KG1 (cell line): Measurements from ENCODE around the gene RRP36.

Experiments used
- DNase-seq: peaks from one replicate; lab custom pipeline; 2025; lab: John Stamatoyannopoulos, UW

RRP36 gene

GRCh38 chr6:43007126-43007525 is 14.3 kb upstream of the RRP36 start:
- no peak for DNase-seq

- DNase-seq = no peak
Measured at GRCh38 chr6:43009124-43009523, 12.3 kb upstream of the RRP36 start.

GRCh38 chr6:43011207-43011606 is 10.2 kb upstream of the RRP36 start:
- no peak for DNase-seq

GRCh38 chr6:43012364-43012763 is 9.1 kb upstream of the RRP36 start:
- DNase-seq = no peak

DNA sequence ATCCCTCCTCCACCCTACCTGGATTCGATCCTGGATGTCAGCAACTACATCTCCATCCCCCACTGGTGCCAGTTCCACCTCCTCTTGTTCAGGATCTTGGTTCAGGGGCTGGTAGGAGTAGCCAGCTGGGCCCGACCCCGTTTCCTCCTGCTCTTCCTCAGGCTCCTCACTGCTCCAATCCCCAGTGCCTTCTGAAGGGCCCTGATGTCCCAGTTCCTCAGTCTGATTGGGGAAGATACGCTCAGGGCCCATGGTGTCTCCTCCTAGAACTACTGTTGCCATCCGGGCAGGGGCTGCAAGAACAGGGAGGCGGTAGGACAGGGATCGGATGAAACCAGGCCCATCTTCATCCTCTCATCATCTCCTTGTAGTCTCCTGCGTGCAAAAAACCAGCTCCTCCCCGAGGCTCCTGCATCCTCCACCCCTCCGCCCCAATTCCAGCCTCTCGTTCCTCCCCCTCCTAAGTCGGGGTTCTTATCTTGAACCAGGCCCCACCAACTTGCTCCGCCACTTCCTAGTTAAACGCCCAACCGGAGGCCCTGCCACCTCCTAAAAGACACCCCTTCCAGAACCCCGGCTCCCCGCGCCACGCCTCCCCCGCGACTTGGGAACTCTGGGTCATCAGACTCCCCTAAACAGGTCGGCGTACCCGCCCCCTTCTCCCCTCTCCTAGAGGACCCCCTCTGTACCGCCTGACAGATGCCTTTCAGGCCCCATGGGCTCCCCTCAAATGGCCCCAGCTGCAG is 8.2 kb upstream of the RRP36 start:
- DNase-seq = no peak

DNA sequence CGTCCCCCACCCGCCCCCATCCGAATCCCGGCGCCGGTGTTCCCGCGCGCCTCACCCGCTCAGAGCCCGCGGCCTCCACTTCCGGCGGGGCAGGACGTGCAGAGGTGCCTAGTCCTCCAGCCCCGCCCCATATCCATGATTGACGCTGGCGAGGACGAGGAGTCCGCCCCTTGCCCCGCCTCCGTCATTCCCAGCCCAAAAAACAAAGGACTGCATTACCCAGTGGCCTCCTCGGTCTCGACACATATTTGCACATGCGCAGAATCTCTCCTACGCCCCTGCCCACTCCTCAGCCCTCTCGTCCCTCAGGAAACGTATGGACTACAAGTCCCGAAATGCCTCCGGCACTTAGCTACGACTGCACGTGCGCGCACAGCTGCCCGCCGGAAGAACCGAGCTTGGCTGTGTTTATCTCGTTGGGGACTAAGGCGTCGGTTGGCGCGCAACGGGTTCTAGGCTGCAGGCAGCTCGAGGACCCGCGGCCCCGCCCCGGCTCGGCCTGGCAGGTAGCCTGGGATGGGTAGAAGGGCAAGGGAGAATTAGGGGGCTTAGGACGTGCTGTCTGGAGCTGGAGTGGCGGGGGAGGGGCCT is 7.5 kb upstream of the RRP36 start, which contains the start of the genes KLHDC3 and MEA1:
TSS of gene KLHDC3 (plus strand) at position 407 of the 591 bp plus-strand sequence. CDS start 2,944 bp downstream, outside the sequence.
TSS of gene MEA1 (minus strand) at position 104 of the 591 bp plus-strand sequence. CDS start 133 bp downstream, outside the sequence.
- DNase-seq = peak; percentile 95

GRCh38 chr6:43014434-43014909 is 7.0 kb upstream of the RRP36 start:
- DNase-seq = no peak

- no peak for DNase-seq
Measured at GRCh38 chr6:43016176-43016942, 5.1 kb upstream of the RRP36 start.

- DNase-seq = no peak
Measured at GRCh38 chr6:43016943-43017334, 4.5 kb upstream of the RRP36 start.

DNA sequence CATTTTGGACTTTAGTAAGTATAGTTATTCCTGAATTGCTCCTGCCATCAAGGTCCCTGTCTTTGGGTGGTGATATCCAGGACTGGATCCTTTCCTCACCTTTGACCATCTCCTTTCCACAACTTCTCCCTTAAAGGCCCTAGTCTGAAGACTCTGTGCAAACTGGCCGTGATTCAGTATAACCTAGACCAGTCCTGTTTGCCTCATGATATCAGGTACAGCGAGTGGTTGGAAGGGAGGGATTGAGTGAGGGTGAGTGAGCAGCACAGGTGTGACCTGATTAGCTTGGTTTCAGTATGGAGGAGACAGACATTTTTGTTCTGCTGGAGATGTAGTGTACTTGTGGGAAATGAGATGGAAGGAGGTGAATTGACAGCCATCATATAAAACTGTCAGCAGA is 2.3 kb upstream of the RRP36 start:
- no peak for DNase-seq

DNA sequence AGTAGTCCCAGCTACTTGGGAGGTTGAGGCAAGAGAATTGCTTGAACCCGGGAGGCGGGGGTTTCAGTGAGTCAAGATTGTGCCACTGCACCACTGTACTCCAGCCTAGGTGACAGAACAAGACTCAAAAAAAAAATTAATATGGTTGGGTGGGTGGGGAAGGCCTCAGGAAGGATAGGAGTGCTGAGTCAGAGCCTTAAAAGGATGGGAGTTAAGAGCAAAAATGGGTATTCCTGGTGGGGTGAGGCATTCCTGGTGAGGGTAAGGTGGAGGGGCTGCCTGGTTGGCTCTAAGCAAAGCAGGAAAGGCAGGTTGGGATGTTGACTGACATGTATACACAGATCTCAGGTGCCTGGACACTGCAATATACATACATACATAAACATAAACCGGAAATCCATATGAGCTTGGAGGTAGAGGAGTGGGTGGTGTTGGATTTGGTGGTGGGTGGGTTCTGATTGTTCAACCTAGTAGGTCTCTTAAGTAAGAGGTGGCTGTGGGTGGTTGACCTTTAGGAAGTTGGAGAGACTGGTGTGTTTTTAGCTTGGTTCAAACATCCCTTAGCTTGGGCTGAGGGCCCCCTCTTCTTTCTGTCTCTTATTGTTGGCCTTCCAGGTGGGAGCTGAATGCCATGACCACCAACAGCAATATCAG is 1.2 kb upstream of the RRP36 start:
- no peak for DNase-seq

GRCh38 chr6:43020847-43021246 is 576 bp upstream of the RRP36 start:
- DNase-seq = no peak

DNA sequence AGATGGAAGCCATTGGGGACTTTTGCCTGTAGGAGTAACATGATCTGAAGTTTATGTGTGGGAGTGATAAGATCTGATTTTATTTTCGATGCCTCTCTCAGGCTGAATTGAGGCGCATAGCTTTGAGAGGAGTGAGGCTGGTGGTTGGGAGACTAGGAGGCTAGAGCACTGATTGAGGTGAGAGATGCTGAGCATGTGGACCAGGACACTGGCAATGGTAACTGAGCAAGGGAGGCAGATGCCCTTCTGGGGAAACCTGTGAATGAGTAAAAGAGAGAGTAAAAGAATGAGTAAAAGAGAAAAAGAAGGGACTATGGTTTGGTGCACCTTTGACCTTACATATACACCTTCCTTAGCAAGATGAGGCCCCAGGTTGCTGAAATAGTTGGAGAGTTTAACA is 3.0 kb downstream of the RRP36 start:
- no peak for DNase-seq

GRCh38 chr6:43026365-43026764 is 4.9 kb downstream of the RRP36 start:
- DNase-seq = no peak

DNA sequence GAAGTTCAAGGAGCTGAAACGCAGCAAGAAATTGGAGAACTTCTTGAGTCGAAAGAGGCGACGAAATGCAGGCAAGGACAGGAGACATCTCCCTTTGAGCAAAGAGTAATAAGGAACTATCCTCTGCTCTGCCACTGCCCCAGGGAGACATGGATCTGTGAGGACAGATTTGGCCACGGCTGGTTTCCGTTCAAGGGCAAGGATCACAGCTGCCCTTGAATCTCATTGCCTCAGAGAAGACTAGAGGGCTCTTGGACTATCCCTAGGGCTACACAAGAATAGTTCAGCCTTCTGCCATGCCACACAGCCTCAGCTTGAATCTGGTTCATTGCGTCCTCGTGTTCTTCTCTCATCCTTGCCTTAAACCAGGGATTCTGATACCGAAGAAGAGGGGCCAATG is 7.7 kb downstream of the RRP36 start:
- no peak for DNase-seq

DNA sequence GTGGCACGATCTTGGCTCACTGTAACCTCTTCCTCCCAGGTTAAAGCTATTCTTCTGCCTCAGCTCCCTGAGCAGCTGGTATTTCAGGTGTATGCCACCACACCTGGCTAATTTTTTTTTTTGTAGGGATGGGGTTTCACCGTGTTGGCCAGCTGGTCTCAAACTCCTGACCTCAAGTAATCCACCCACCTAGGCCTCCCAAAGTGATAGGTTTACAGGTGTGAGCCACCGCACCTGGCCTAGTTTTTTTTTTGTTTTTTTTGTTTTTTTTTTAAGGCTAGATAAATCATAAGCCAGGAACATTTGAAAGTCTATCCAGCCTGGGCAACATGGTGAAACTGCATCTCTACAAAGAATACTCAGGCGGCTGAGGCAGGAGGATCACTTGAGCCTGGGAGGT is 10.9 kb downstream of the RRP36 start:
- DNase-seq = no peak

DNA sequence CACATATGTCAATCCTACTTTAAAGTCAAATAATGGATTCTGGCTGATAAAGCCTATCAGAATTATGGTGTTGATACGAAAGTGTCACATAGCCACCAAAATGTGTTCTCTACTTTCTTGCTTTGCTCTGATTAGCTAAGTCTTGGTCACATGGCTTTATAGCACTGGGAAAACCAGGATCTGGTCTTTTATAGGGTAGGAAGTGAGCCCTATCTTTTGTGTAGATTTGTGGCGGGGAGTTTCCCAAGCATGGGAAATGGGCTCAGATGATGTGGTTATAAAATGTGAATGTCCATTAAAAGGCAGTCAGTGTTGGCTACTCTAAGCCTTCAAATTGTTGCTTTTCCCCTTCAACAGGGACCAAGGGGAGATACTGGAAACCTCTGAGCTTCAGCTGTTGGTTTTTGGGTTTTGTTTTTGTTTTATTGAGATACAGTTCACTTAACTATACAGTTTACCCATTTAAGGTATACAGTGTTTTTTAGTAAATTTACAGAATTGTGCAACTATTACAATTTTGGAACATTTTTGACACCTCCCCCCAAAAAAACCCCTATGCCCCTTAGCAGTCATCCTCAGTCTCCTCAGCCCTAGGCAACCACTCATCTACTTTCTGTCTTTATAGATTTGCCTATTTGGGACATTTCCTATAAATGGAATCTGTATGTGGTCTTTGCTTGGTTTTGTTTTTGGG is 12.2 kb downstream of the RRP36 start:
- DNase-seq = no peak

DNA sequence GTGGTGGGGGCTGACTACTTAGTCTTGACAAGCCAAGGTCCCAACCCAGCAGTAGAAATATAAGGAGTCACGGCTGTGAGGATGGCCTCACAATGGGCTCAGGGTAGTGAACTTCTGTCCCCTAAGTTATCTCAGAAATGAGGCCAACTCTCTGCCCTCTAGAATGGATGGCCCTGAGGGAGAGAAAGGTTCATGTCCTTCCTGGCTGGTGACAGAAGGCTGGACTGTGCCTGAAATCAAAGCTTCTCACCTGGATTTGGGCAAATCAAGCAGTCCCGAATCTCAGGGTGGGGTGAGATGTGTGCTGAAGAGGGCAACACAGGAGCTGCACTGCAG is 12.7 kb downstream of the RRP36 start:
- no peak for DNase-seq

DNA sequence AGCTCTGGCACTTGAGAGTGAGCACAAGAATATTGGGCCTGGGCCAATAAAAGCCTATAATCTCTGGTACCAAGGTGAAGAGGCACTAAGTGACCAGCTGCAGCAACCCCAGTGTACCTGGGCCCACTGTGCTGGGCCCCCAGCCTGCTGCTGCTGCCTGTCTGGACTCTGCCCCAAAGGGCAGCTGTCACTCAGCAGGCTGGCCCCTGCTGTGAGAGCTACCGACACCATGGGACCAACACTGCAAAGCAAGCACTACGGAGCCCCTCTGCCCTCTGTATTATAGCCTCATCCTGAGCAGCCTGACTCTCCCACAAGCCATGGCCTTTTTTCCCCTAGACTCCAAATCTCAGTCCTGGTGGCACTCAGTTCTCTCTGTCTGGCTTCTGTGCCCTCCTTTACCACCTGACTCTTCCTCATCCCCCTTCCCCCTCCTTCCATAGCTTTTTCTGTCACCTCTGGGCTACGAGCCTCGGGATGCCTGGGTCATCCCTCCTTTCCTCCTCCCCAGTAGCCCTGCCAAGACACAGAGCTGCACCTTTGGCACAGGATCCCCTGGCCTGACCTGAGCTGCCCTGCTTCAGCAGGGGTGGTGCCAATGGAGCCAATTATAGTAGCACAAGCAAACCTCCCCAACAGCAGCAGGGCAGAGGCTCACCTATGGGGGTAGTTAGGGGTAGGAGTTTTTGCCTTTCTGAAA is 14.2 kb downstream of the RRP36 start:
- DNase-seq = no peak

DNA sequence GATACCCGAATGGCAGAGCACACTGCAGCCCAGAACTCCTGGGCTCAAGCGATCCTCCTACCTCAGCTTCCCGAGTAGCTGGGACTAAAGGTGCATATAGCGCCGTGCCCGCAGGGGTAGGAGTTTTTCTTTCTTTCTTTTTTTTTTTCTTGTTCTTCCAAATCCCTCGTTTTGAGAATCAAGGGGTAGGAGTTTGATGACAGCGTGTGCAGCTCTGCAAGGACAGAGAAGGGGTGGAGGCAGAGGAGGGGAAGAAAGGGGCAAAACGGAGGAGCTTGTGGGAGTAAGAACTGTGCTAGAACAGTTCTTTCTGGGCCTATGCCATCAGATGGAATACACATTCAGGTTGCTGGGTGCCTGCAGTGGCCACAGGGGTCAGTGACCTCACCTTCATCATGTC is 15.3 kb downstream of the RRP36 start:
- no peak for DNase-seq

DNA sequence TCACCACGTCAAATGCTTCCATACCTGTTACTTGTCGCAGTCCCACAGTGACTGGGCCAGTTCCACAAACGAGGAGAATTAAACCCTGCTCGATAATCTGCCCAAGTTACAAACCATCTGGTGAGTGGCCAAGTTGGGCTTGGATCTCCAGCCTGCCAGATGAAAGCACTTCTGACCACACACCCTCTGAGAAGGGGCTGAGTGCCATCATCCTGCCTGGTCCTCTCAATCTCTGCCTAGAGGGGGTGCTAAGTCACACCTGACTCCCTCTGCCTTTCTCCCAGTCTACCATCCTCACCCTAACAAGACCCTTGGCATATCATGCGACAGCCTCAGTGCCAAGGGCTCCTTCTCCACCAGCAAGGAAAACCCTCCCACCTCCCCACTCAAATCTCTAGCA is 15.8 kb downstream of the RRP36 start:
- DNase-seq = no peak
